H9 (cell line): ENCODE data around the gene CAPN2. TPM values are rescaled to one million over a fixed set of nuclear protein-coding genes. Genes with fewer than 3 reads are reported as not detected.
A peak's percentile ranks its signal among the peaks of the same experiment; 100 is the strongest.

Experiments used
- DNase-seq: peaks from one replicate; pipeline ENCODE4 v3.0.0-alpha.2; 2017
- H2AFZ ChIP-seq: one replicate; pipeline ENCODE4 v1.6.1; 2013; ENCODE audit warnings: mild to moderate bottlenecking, low read length, control low read depth, moderate library complexity
- H2AK5ac ChIP-seq: 2 replicates; pipeline ENCODE4 v1.6.1; 2013; ENCODE audit warnings: low read length, control low read depth, mixed read lengths; ENCODE audit not compliant: insufficient read length
- H2BK120ac ChIP-seq: one replicate; pipeline ENCODE4 v1.6.1; 2013; ENCODE audit warnings: low read depth, mild to moderate bottlenecking, low read length, control low read depth, inconsistent platforms; ENCODE audit not compliant: poor library complexity, severe bottlenecking
- H2BK12ac ChIP-seq: 2 replicates; pipeline ENCODE4 v1.6.1; 2013; ENCODE audit warnings: low read length, control low read depth, mixed read lengths, low read depth; ENCODE audit not compliant: insufficient read length
- H2BK15ac ChIP-seq: 2 replicates; pipeline ENCODE4 v1.6.1; 2013; ENCODE audit warnings: low read depth, low read length, control low read depth
- H2BK20ac ChIP-seq: one replicate; pipeline ENCODE4 v1.6.1; 2013; ENCODE audit warnings: low read depth, mild to moderate bottlenecking, low read length, control low read depth, inconsistent platforms; ENCODE audit not compliant: poor library complexity, severe bottlenecking
- H2BK5ac ChIP-seq: 2 replicates; pipeline ENCODE4 v1.6.1; 2013; ENCODE audit warnings: low read length, control low read depth, mixed read lengths; ENCODE audit not compliant: insufficient read length
- H3K14ac ChIP-seq: 2 replicates; pipeline ENCODE4 v1.6.1; 2013; ENCODE audit warnings: low read length, control low read depth; ENCODE audit not compliant: insufficient read depth
- H3K18ac ChIP-seq: 2 replicates; pipeline ENCODE4 v1.6.1; 2013; ENCODE audit warnings: low read depth, mild to moderate bottlenecking, mixed read lengths, low read length, control low read depth; ENCODE audit not compliant: insufficient read length
- H3K23ac ChIP-seq: 2 replicates; pipeline ENCODE4 v1.6.1; 2013; ENCODE audit warnings: low read length, control low read depth, mixed read lengths, low read depth; ENCODE audit not compliant: insufficient read length
- H3K23me2 ChIP-seq: 2 replicates; pipeline ENCODE4 v1.6.1; 2013; ENCODE audit warnings: low read depth, mild to moderate bottlenecking, mixed read lengths, low read length, control low read depth; ENCODE audit not compliant: insufficient read length, poor library complexity, severe bottlenecking
- H3K27ac ChIP-seq: 2 replicates; pipeline ENCODE4 v1.5.1; 2013; ENCODE audit warnings: low read length, control low read depth, mixed read lengths, low read depth; ENCODE audit not compliant: insufficient read length
- H3K27me3 ChIP-seq: 2 replicates; pipeline ENCODE4 v1.6.1; 2013; ENCODE audit warnings: low read length, control low read depth, inconsistent platforms; ENCODE audit not compliant: insufficient read depth
- H3K4ac ChIP-seq: 2 replicates; pipeline ENCODE4 v1.6.1; 2013; ENCODE audit warnings: low read depth, mild to moderate bottlenecking, control low read depth, inconsistent platforms, low read length, moderate library complexity
- H3K4me1 ChIP-seq: 2 replicates; pipeline ENCODE4 v1.6.1; 2013; ENCODE audit warnings: low read length, control low read depth, inconsistent platforms; ENCODE audit not compliant: insufficient read depth
- H3K4me2 ChIP-seq: 2 replicates; pipeline ENCODE4 v1.6.1; 2013; ENCODE audit warnings: low read length, control low read depth, mixed read lengths; ENCODE audit not compliant: insufficient read length, insufficient read depth
- H3K56ac ChIP-seq: 2 replicates; pipeline ENCODE4 v1.6.1; 2013; ENCODE audit warnings: low read depth, mild to moderate bottlenecking, mixed read lengths, low read length, control low read depth; ENCODE audit not compliant: insufficient read length
- H3K79me1 ChIP-seq: 2 replicates; pipeline ENCODE4 v1.6.1; 2013; ENCODE audit warnings: low read depth, mild to moderate bottlenecking, moderate library complexity, low read length, control low read depth, inconsistent platforms; ENCODE audit not compliant: insufficient read depth, poor library complexity, severe bottlenecking
- H3K79me2 ChIP-seq: 2 replicates; pipeline ENCODE4 v1.6.1; 2013; ENCODE audit warnings: low read length, control low read depth, inconsistent platforms; ENCODE audit not compliant: insufficient read depth
- H3K9ac ChIP-seq: 2 replicates; pipeline ENCODE4 v1.6.1; 2013; ENCODE audit warnings: low read length, control low read depth, mixed read lengths; ENCODE audit not compliant: insufficient read length; ENCODE audit errors: extremely low read depth
- H3K9me3 ChIP-seq: one replicate; pipeline ENCODE4 v1.6.1; 2013; ENCODE audit warnings: low read depth, low read length, inconsistent platforms; ENCODE audit not compliant: control insufficient read depth
- H3T11ph ChIP-seq: one replicate; pipeline ENCODE4 v1.6.1; 2013; ENCODE audit warnings: mild to moderate bottlenecking, low read length, control low read depth, inconsistent platforms
- H4K20me1 ChIP-seq: one replicate; pipeline ENCODE4 v1.6.1; 2013; ENCODE audit not compliant: control insufficient read depth, insufficient read length, insufficient read depth
- H4K5ac ChIP-seq: 2 replicates; pipeline ENCODE4 v1.6.1; 2013; ENCODE audit warnings: low read depth, mild to moderate bottlenecking, mixed read lengths, low read length, control low read depth; ENCODE audit not compliant: insufficient read length
- H4K8ac ChIP-seq: replicated peaks from 2 replicates; pipeline ENCODE4 v1.6.1; 2013; ENCODE audit warnings: low read length, control low read depth, mixed read lengths, low read depth; ENCODE audit not compliant: insufficient read length
- H4K91ac ChIP-seq: 2 replicates; pipeline ENCODE4 v1.6.1; 2013; ENCODE audit warnings: low read depth, mild to moderate bottlenecking, moderate library complexity, mixed read lengths, low read length, control low read depth; ENCODE audit not compliant: insufficient read length
- H3K27ac Mint-ChIP-seq, 3 experiments: 2 replicates in 2 of 3; 3 replicates in 1 of 3; pipeline ENCODE4 v1.8.0; 2020 to 2021; ENCODE audit warnings: mixed read lengths in 3 of 3, mild to moderate bottlenecking in 1 of 3, moderate library complexity in 1 of 3
- H3K27me3 Mint-ChIP-seq: 2 replicates; pipeline ENCODE4 v1.8.0; 2021; ENCODE audit warnings: low read depth, mild to moderate bottlenecking, moderate library complexity, mixed read lengths
- H3K36me3 Mint-ChIP-seq, 3 experiments: 2 replicates in 2 of 3; 3 replicates in 1 of 3; pipeline ENCODE4 v1.8.0; 2020 to 2021; ENCODE audit warnings: low read depth in 3 of 3, mixed read lengths in 3 of 3; ENCODE audit not compliant: insufficient read depth in 1 of 3
- H3K4me1 Mint-ChIP-seq, 2 experiments: 2 replicates each; pipeline ENCODE4 v1.8.0; 2020; ENCODE audit warnings: mixed read lengths in 2 of 2
- H3K4me3 Mint-ChIP-seq, 2 experiments: 2 replicates in 1 of 2; 3 replicates in 1 of 2; pipeline ENCODE4 v1.8.0; 2020 to 2021; ENCODE audit warnings: mild to moderate bottlenecking in 2 of 2, mixed read lengths in 2 of 2, moderate library complexity in 1 of 2
- H3K9me3 Mint-ChIP-seq, 2 experiments: 2 replicates in 1 of 2; 3 replicates in 1 of 2; pipeline ENCODE4 v1.8.0; 2020; ENCODE audit warnings: mild to moderate bottlenecking in 2 of 2, mixed read lengths in 2 of 2, moderate library complexity in 1 of 2
- WGBS: extraction: QIAGEN DNeasy Blood & Tissue Kit; methylation state at CpG from one replicate; pipeline ENCODE4 v1.1.7; 2013; ENCODE audit warnings: missing lambda C conversion rate, low lambda C conversion rate, mixed read lengths; ENCODE audit not compliant: insufficient read length; ENCODE audit errors: extremely low coverage; 5-methylcytosine and 5-hydroxymethylcytosine counted together
- total RNA-seq: library from RNA; stranded (reverse); gene quantifications from 2 replicates; pipeline ENCODE4 v1.2.1, GENCODE V29; 2021
- TF ChIP-seq, protein P1 (sequence below): fragments of 200-600 bp; sonication (generic); conservative IDR thresholded peaks from 3 replicates; pipeline ENCODE4 v1.8.0; 2021; ENCODE audit warnings: antibody characterized with exemption, mild to moderate bottlenecking

The CAPN2 gene
- total RNA-seq, 1 experiment from 2014 or later, result 32.2 TPM

- no peaks in the 10 kb centered on the region for H3K9me3 ChIP-seq
- TF ChIP-seq, protein P1, sequence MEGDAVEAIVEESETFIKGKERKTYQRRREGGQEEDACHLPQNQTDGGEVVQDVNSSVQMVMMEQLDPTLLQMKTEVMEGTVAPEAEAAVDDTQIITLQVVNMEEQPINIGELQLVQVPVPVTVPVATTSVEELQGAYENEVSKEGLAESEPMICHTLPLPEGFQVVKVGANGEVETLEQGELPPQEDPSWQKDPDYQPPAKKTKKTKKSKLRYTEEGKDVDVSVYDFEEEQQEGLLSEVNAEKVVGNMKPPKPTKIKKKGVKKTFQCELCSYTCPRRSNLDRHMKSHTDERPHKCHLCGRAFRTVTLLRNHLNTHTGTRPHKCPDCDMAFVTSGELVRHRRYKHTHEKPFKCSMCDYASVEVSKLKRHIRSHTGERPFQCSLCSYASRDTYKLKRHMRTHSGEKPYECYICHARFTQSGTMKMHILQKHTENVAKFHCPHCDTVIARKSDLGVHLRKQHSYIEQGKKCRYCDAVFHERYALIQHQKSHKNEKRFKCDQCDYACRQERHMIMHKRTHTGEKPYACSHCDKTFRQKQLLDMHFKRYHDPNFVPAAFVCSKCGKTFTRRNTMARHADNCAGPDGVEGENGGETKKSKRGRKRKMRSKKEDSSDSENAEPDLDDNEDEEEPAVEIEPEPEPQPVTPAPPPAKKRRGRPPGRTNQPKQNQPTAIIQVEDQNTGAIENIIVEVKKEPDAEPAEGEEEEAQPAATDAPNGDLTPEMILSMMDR, result no peak
- H3K27me3 ChIP-seq, result peaks cover 14% of the 10 kb centered on the region; the same call in 1 of the 2 replicates
- H3K4me2 ChIP-seq, result peak overlapping the region; percentile 82
- H2BK12ac ChIP-seq, result no peak overlapping the region
- peaks cover 5% of the 10 kb centered on the region; the same call in 1 of the 2 replicates for H3K4me1 ChIP-seq
- no peak overlapping the region for H3K18ac ChIP-seq
- H3K4me3 Mint-ChIP-seq, result peak overlapping the region; percentile 79 to 87; a peak in 3 of 5 replicates
- H2BK120ac ChIP-seq, result no peak overlapping the region
- no peak overlapping the region for H2BK15ac ChIP-seq
- H4K91ac ChIP-seq, result no peak overlapping the region
- H3K79me1 ChIP-seq, result no peaks in the 10 kb centered on the region
- H4K20me1 ChIP-seq, result no peaks in the 10 kb centered on the region
- no peak overlapping the region for H3K27ac Mint-ChIP-seq
- peaks cover 2 to 24% (median 20%) of the 10 kb centered on the region in 3 experiments; a peak in 6 of 7 replicates for H3K36me3 Mint-ChIP-seq
- WGBS, result no CpG with 5 or more reads among the region's 4 CpGs
- H3K4ac ChIP-seq, result no peak overlapping the region
- H3K79me2 ChIP-seq, result no peaks in the 10 kb centered on the region
- no peak overlapping the region for H3K23ac ChIP-seq
- no peaks in the 10 kb centered on the region for H3K9me3 Mint-ChIP-seq
- no peak overlapping the region for H3K14ac ChIP-seq
- no peak overlapping the region for H2BK20ac ChIP-seq
- H3K27ac ChIP-seq, result no peak overlapping the region
- peaks cover 7% of the 10 kb centered on the region for H3K23me2 ChIP-seq
- H3K27me3 Mint-ChIP-seq, result peaks cover 24% of the 10 kb centered on the region
- no peak overlapping the region for H2AFZ ChIP-seq
- H2AK5ac ChIP-seq, result no peak overlapping the region
- H3K4me1 Mint-ChIP-seq, result peaks cover 12 to 14% of the 10 kb centered on the region in 2 experiments
- no peak for DNase-seq
- no peak overlapping the region for H4K8ac ChIP-seq
- no peak overlapping the region for H3T11ph ChIP-seq
- no peak overlapping the region for H3K9ac ChIP-seq
- H3K56ac ChIP-seq, result no peak overlapping the region
- H4K5ac ChIP-seq, result no peak overlapping the region
- H2BK5ac ChIP-seq, result no peak overlapping the region
Measured at GRCh38 chr1:223747838-223748335, 35.5 kb downstream of the CAPN2 start.
